WTC11 (cell line): ENCODE measurements around the gene NSD1. TPM values are rescaled to one million over a fixed set of nuclear protein-coding genes. Genes with fewer than 3 reads are reported as not detected.

Source experiments
- ATAC-seq: fragments of 200-7000 bp; cut with Tn5 transposase; 2 replicates; pipeline ENCODE4 v1.10.0; 2021; ENCODE audit warnings: mild to moderate bottlenecking, moderate library complexity
- CTCF ChIA-PET: fragments of 300-600 bp; sonication (Branson Sonifier 250); formaldehyde crosslinking; loops from one replicate; lab custom pipeline; 2021; ENCODE audit warnings: antibody characterized with exemption; lab: Charles Lee
- POLR2A ChIA-PET: fragments of 350-600 bp; sonication (Branson Sonifier 250); formaldehyde crosslinking; loops from one replicate; lab custom pipeline; 2021; ENCODE audit warnings: antibody characterized with exemption; lab: Charles Lee
- DNase-seq: peaks from one replicate; pipeline ENCODE4 v3.0.0; 2021; ENCODE audit warnings: low spot score
- H3K27ac Mint-ChIP-seq: 2 replicates; pipeline ENCODE4 v1.8.0; 2021; ENCODE audit warnings: mixed read lengths
- H3K27me3 Mint-ChIP-seq: 2 replicates; pipeline ENCODE4 v1.8.0; 2021; ENCODE audit warnings: low read depth, mild to moderate bottlenecking, moderate library complexity, mixed read lengths
- H3K36me3 Mint-ChIP-seq: 2 replicates; pipeline ENCODE4 v1.8.0; 2021; ENCODE audit warnings: mixed read lengths
- H3K4me1 Mint-ChIP-seq: 2 replicates; pipeline ENCODE4 v1.8.0; 2022; ENCODE audit warnings: mixed read lengths
- H3K4me3 Mint-ChIP-seq: 2 replicates; pipeline ENCODE4 v1.8.0; 2021; ENCODE audit warnings: mild to moderate bottlenecking, moderate library complexity, mixed read lengths
- H3K9me3 Mint-ChIP-seq: 2 replicates; pipeline ENCODE4 v1.8.0; 2021; ENCODE audit warnings: mixed read lengths
- ELF4 ChIP-seq: sonication (generic); formaldehyde crosslinking; IDR thresholded peaks from 2 replicates; pipeline ENCODE4 v1.8.1; 2022; ENCODE audit warnings: low read depth, mild to moderate bottlenecking, moderate library complexity, missing genetic modification reagents
- ERG ChIP-seq: fragments of 250-450 bp; sonication (Bioruptor Pico); IDR thresholded peaks from 2 replicates; pipeline ENCODE4 v1.8.0; 2021; ENCODE audit warnings: mild to moderate bottlenecking
- FOXJ3 ChIP-seq: sonication (generic); formaldehyde crosslinking; IDR thresholded peaks from 2 replicates; pipeline ENCODE4 v1.9.0; 2021; ENCODE audit warnings: missing genetic modification reagents, mild to moderate bottlenecking, borderline replicate concordance
- IRF2 ChIP-seq: sonication (generic); formaldehyde crosslinking; IDR thresholded peaks from 2 replicates; pipeline ENCODE4 v1.8.0; 2022; ENCODE audit warnings: low read depth, missing genetic modification reagents, borderline replicate concordance
- JUN ChIP-seq: sonication (generic); formaldehyde crosslinking; IDR thresholded peaks from 2 replicates; pipeline ENCODE4 v1.8.0; 2023; ENCODE audit warnings: mild to moderate bottlenecking, missing genetic modification reagents
- MYBL2 ChIP-seq: sonication (generic); formaldehyde crosslinking; IDR thresholded peaks from 2 replicates; pipeline ENCODE4 v1.8.1; 2023; ENCODE audit warnings: mild to moderate bottlenecking, moderate library complexity, missing genetic modification reagents
- PREB ChIP-seq: sonication (generic); formaldehyde crosslinking; IDR thresholded peaks from 2 replicates; pipeline ENCODE4 v1.8.1; 2022; ENCODE audit warnings: mild to moderate bottlenecking, missing genetic modification reagents, moderate library complexity, borderline replicate concordance
- SMAD3 ChIP-seq: sonication (generic); formaldehyde crosslinking; IDR thresholded peaks from 2 replicates; pipeline ENCODE4 v1.8.0; 2022; ENCODE audit warnings: missing genetic modification reagents, mild to moderate bottlenecking, borderline replicate concordance
- SOX15 ChIP-seq: fragments of 250-450 bp; sonication (Bioruptor Pico); IDR thresholded peaks from 2 replicates; pipeline ENCODE4 v1.9.0; 2021; ENCODE audit warnings: mild to moderate bottlenecking
- TP53 ChIP-seq: sonication (generic); formaldehyde crosslinking; IDR thresholded peaks from 2 replicates; pipeline ENCODE4 v1.8.1; 2023; ENCODE audit warnings: mild to moderate bottlenecking, missing genetic modification reagents
- ZNF219 ChIP-seq: sonication (generic); formaldehyde crosslinking; IDR thresholded peaks from 2 replicates; pipeline ENCODE4 v1.8.0; 2023; ENCODE audit warnings: missing genetic modification reagents, mild to moderate bottlenecking, borderline replicate concordance
- ZNF425 ChIP-seq: fragments of 250-450 bp; sonication (Bioruptor Pico); conservative IDR thresholded peaks from 2 replicates; pipeline ENCODE4 v1.9.0; 2021; ENCODE audit warnings: mild to moderate bottlenecking
- ZSCAN18 ChIP-seq: fragments of 250-450 bp; sonication (Bioruptor Pico); IDR thresholded peaks from 2 replicates; pipeline ENCODE4 v2.1.2; 2022; ENCODE audit warnings: mild to moderate bottlenecking, moderate library complexity
- total RNA-seq: library from RNA; stranded (reverse); gene quantifications from 3 replicates; pipeline ENCODE4 v1.2.3, GENCODE V29; 2021
- TF ChIP-seq, protein P1 (sequence below): sonication (generic); formaldehyde crosslinking; conservative IDR thresholded peaks from 2 replicates; pipeline ENCODE4 v1.8.1; 2022; ENCODE audit warnings: mild to moderate bottlenecking, missing genetic modification reagents
- TF ChIP-seq, protein P2 (sequence below): sonication (generic); formaldehyde crosslinking; IDR thresholded peaks from 2 replicates; pipeline ENCODE4 v1.8.0; 2022; ENCODE audit warnings: missing genetic modification reagents
- TF ChIP-seq, protein P3 (sequence below): sonication (generic); formaldehyde crosslinking; IDR thresholded peaks from 2 replicates; pipeline ENCODE4 v1.8.1; 2023; ENCODE audit warnings: mild to moderate bottlenecking, missing genetic modification reagents
- TF ChIP-seq, protein P4 (sequence below): fragments of 250-450 bp; sonication (Bioruptor Pico); IDR thresholded peaks from 2 replicates; pipeline ENCODE4 v1.9.0; 2021; ENCODE audit warnings: mild to moderate bottlenecking

NSD1 gene
- total RNA-seq, 1 experiment from 2014 or later: 148 TPM

GRCh38 chr5:177269232-177269895 is 135.8 kb downstream of the NSD1 start:
- H3K36me3 Mint-ChIP-seq: peaks cover 86% of the 10 kb centered on the region
- CTCF ChIA-PET: no interaction called here
- no peaks in the 10 kb centered on the region for H3K27me3 Mint-ChIP-seq
- no peaks in the 10 kb centered on the region for H3K9me3 Mint-ChIP-seq
- DNase-seq: no peak
- H3K4me1 Mint-ChIP-seq: peaks cover 11% of the 10 kb centered on the region
- TF ChIP-seq TP53 (CRISPR knock-in tag) (no peak), IRF2 (CRISPR knock-in tag) (no peak), SOX15 (CRISPR knock-in tag) (no peak), ZSCAN18 (CRISPR knock-in tag) (no peak), ZNF219 (CRISPR knock-in tag) (no peak), FOXJ3 (no peak), SMAD3 (CRISPR knock-in tag) (no peak), ERG (no peak), PREB (CRISPR knock-in tag) (no peak), ZNF425 (CRISPR knock-in tag) (no peak), MYBL2 (CRISPR knock-in tag) (no peak), JUN (CRISPR knock-in tag) (no peak), ELF4 (CRISPR knock-in tag) (no peak)
- TF ChIP-seq, protein P1, sequence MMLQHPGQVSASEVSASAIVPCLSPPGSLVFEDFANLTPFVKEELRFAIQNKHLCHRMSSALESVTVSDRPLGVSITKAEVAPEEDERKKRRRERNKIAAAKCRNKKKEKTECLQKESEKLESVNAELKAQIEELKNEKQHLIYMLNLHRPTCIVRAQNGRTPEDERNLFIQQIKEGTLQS: no peak
- TF ChIP-seq, protein P2, sequence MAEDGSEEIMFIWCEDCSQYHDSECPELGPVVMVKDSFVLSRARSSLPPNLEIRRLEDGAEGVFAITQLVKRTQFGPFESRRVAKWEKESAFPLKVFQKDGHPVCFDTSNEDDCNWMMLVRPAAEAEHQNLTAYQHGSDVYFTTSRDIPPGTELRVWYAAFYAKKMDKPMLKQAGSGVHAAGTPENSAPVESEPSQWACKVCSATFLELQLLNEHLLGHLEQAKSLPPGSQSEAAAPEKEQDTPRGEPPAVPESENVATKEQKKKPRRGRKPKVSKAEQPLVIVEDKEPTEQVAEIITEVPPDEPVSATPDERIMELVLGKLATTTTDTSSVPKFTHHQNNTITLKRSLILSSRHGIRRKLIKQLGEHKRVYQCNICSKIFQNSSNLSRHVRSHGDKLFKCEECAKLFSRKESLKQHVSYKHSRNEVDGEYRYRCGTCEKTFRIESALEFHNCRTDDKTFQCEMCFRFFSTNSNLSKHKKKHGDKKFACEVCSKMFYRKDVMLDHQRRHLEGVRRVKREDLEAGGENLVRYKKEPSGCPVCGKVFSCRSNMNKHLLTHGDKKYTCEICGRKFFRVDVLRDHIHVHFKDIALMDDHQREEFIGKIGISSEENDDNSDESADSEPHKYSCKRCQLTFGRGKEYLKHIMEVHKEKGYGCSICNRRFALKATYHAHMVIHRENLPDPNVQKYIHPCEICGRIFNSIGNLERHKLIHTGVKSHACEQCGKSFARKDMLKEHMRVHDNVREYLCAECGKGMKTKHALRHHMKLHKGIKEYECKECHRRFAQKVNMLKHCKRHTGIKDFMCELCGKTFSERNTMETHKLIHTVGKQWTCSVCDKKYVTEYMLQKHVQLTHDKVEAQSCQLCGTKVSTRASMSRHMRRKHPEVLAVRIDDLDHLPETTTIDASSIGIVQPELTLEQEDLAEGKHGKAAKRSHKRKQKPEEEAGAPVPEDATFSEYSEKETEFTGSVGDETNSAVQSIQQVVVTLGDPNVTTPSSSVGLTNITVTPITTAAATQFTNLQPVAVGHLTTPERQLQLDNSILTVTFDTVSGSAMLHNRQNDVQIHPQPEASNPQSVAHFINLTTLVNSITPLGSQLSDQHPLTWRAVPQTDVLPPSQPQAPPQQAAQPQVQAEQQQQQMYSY (CRISPR knock-in tag): no peak
- TF ChIP-seq, protein P3, sequence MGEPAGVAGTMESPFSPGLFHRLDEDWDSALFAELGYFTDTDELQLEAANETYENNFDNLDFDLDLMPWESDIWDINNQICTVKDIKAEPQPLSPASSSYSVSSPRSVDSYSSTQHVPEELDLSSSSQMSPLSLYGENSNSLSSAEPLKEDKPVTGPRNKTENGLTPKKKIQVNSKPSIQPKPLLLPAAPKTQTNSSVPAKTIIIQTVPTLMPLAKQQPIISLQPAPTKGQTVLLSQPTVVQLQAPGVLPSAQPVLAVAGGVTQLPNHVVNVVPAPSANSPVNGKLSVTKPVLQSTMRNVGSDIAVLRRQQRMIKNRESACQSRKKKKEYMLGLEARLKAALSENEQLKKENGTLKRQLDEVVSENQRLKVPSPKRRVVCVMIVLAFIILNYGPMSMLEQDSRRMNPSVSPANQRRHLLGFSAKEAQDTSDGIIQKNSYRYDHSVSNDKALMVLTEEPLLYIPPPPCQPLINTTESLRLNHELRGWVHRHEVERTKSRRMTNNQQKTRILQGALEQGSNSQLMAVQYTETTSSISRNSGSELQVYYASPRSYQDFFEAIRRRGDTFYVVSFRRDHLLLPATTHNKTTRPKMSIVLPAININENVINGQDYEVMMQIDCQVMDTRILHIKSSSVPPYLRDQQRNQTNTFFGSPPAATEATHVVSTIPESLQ (CRISPR knock-in tag): no peak
- TF ChIP-seq, protein P4, sequence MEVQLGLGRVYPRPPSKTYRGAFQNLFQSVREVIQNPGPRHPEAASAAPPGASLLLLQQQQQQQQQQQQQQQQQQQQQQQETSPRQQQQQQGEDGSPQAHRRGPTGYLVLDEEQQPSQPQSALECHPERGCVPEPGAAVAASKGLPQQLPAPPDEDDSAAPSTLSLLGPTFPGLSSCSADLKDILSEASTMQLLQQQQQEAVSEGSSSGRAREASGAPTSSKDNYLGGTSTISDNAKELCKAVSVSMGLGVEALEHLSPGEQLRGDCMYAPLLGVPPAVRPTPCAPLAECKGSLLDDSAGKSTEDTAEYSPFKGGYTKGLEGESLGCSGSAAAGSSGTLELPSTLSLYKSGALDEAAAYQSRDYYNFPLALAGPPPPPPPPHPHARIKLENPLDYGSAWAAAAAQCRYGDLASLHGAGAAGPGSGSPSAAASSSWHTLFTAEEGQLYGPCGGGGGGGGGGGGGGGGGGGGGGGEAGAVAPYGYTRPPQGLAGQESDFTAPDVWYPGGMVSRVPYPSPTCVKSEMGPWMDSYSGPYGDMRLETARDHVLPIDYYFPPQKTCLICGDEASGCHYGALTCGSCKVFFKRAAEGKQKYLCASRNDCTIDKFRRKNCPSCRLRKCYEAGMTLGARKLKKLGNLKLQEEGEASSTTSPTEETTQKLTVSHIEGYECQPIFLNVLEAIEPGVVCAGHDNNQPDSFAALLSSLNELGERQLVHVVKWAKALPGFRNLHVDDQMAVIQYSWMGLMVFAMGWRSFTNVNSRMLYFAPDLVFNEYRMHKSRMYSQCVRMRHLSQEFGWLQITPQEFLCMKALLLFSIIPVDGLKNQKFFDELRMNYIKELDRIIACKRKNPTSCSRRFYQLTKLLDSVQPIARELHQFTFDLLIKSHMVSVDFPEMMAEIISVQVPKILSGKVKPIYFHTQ: no peak
- TF ChIP-seq, all 79 proteins: peak for 0
- ATAC-seq: no peak
- POLR2A ChIA-PET: no interaction called here
- Mint-ChIP-seq H3K27ac (peak overlapping the region; percentile 91), H3K4me3 (no peak overlapping the region)
